Measurements from ENCODE around the gene FOXL2NB.

The FOXL2NB gene

GRCh38 chr3:138972941-138973340, 25.9 kb downstream of the FOXL2NB start:
- H3K27me3 ChIP-seq (replicated peaks in 2 of 5; ENCODE audit: control insufficient read depth in 4 of 5, insufficient read depth in 5 of 5, low read length in 4 of 5): peaks cover 0 to 5% (median 0%) of the 10 kb centered on the region in 5 experiments
- no peak overlapping the region for H3K27ac ChIP-seq (ENCODE audit: insufficient read depth in 1 of 2, low read depth in 1 of 2, low read length in 2 of 2, poor library complexity in 1 of 2, severe bottlenecking in 2 of 2)
- CTCF ChIA-PET: interaction anchor here (0.8 to 3.0 kb wide), 3 partner anchors 12 to 50 kb away, joined by 3 to 6 read pairs (median 3); no protein-coding TSS in a partner anchor
- H3K9me3 ChIP-seq (ENCODE audit: control extremely low read depth in 1 of 5, control insufficient read depth in 4 of 5, insufficient read depth in 2 of 5, low read depth in 1 of 5, low read length in 4 of 5): no peaks in the 10 kb centered on the region
- H3K36me3 ChIP-seq (ENCODE audit: control insufficient read depth in 4 of 4, insufficient read depth in 4 of 4, low read length in 3 of 4): no peaks in the 10 kb centered on the region
- no peak for DNase-seq
- H3K4me3 ChIP-seq (ENCODE audit: control insufficient read depth in 1 of 7, extremely low read depth in 1 of 7, insufficient read depth in 4 of 7, low read depth in 2 of 7, low read length in 6 of 7): no peak overlapping the region
- POLR2A ChIA-PET: no interaction called here
- peaks cover 0 to 7% (median 4%) of the 10 kb centered on the region in 4 experiments for H3K4me1 ChIP-seq (ENCODE audit: control extremely low read depth in 1 of 4, control insufficient read depth in 4 of 4, insufficient read depth in 4 of 4, low read length in 3 of 4)
- 100% methylated on average over 3 of the region's 5 CpGs for WGBS (ENCODE audit: insufficient coverage)

GRCh38 chr3:138974462-138974861, 27.4 kb downstream of the FOXL2NB start:
- Histone ChIP-seq H3K4me3 (ENCODE audit: control insufficient read depth in 1 of 7, extremely low read depth in 1 of 7, insufficient read depth in 4 of 7, low read depth in 2 of 7, low read length in 6 of 7) (no peak overlapping the region), H3K27ac (ENCODE audit: insufficient read depth in 1 of 2, low read depth in 1 of 2, low read length in 2 of 2, poor library complexity in 1 of 2, severe bottlenecking in 2 of 2) (no peak overlapping the region), H3K4me1 (ENCODE audit: control extremely low read depth in 1 of 4, control insufficient read depth in 4 of 4, insufficient read depth in 4 of 4, low read length in 3 of 4) (peaks cover 0 to 7% (median 4%) of the 10 kb centered on the region in 4 experiments), H3K9me3 (ENCODE audit: control extremely low read depth in 1 of 5, control insufficient read depth in 4 of 5, insufficient read depth in 2 of 5, low read depth in 1 of 5, low read length in 4 of 5) (no peaks in the 10 kb centered on the region), H3K27me3 (replicated peaks in 2 of 5; ENCODE audit: control insufficient read depth in 4 of 5, insufficient read depth in 5 of 5, low read length in 4 of 5) (peaks cover 0 to 3% (median 0%) of the 10 kb centered on the region in 5 experiments), H3K36me3 (ENCODE audit: control insufficient read depth in 4 of 4, insufficient read depth in 4 of 4, low read length in 3 of 4) (no peaks in the 10 kb centered on the region)
- CTCF ChIA-PET: interaction anchor here (0.7 to 3.0 kb wide), 4 partner anchors 9 to 516 kb away, joined by 3 to 6 read pairs (median 3); no protein-coding TSS in a partner anchor
- peak; percentile 39 to 77 (median 75) for DNase-seq
- WGBS (ENCODE audit: insufficient coverage): 64% methylated on average over 3 of the region's 5 CpGs
- POLR2A ChIA-PET: no interaction called here

- no peak overlapping the region for H3K4me3 ChIP-seq (ENCODE audit: control insufficient read depth in 1 of 7, extremely low read depth in 1 of 7, insufficient read depth in 4 of 7, low read depth in 2 of 7, low read length in 6 of 7)
- ChIA-PET CTCF (interaction anchor here (0.8 to 1.1 kb wide), 2 partner anchors 10 to 40 kb away, joined by 3 read pairs; no protein-coding TSS in a partner anchor), POLR2A (no interaction called here)
- no peak overlapping the region for H3K27ac ChIP-seq (ENCODE audit: insufficient read depth in 1 of 2, low read depth in 1 of 2, low read length in 2 of 2, poor library complexity in 1 of 2, severe bottlenecking in 2 of 2)
- peaks cover 0 to 7% (median 4%) of the 10 kb centered on the region in 4 experiments for H3K4me1 ChIP-seq (ENCODE audit: control extremely low read depth in 1 of 4, control insufficient read depth in 4 of 4, insufficient read depth in 4 of 4, low read length in 3 of 4)
- no peaks in the 10 kb centered on the region for H3K9me3 ChIP-seq (ENCODE audit: control extremely low read depth in 1 of 5, control insufficient read depth in 4 of 5, insufficient read depth in 2 of 5, low read depth in 1 of 5, low read length in 4 of 5)
- H3K27me3 ChIP-seq (replicated peaks in 2 of 5; ENCODE audit: control insufficient read depth in 4 of 5, insufficient read depth in 5 of 5, low read length in 4 of 5): peaks cover 0 to 3% (median 0%) of the 10 kb centered on the region in 5 experiments
- WGBS (ENCODE audit: insufficient coverage): 98% methylated on average over 6 of the region's 8 CpGs
- H3K36me3 ChIP-seq (ENCODE audit: control insufficient read depth in 4 of 4, insufficient read depth in 4 of 4, low read length in 3 of 4): no peaks in the 10 kb centered on the region
- no peak for DNase-seq
Measured at GRCh38 chr3:138975351-138975750, 28.3 kb downstream of the FOXL2NB start.

GRCh38 chr3:138976047-138976446, 29.0 kb downstream of the FOXL2NB start:
- Histone ChIP-seq H3K4me1 (ENCODE audit: control extremely low read depth in 1 of 4, control insufficient read depth in 4 of 4, insufficient read depth in 4 of 4, low read length in 3 of 4) (peaks cover 0 to 7% (median 4%) of the 10 kb centered on the region in 4 experiments), H3K4me3 (ENCODE audit: control insufficient read depth in 1 of 7, extremely low read depth in 1 of 7, insufficient read depth in 4 of 7, low read depth in 2 of 7, low read length in 6 of 7) (no peak overlapping the region), H3K9me3 (ENCODE audit: control extremely low read depth in 1 of 5, control insufficient read depth in 4 of 5, insufficient read depth in 2 of 5, low read depth in 1 of 5, low read length in 4 of 5) (no peaks in the 10 kb centered on the region), H3K27ac (ENCODE audit: insufficient read depth in 1 of 2, low read depth in 1 of 2, low read length in 2 of 2, poor library complexity in 1 of 2, severe bottlenecking in 2 of 2) (no peak overlapping the region), H3K27me3 (replicated peaks in 2 of 5; ENCODE audit: control insufficient read depth in 4 of 5, insufficient read depth in 5 of 5, low read length in 4 of 5) (no peaks in the 10 kb centered on the region), H3K36me3 (ENCODE audit: control insufficient read depth in 4 of 4, insufficient read depth in 4 of 4, low read length in 3 of 4) (no peaks in the 10 kb centered on the region)
- ChIA-PET CTCF (interaction anchor here (0.6 to 6.5 kb wide), 2 partner anchors 36 to 927 kb away, joined by 3 to 44 read pairs; no protein-coding TSS in a partner anchor), POLR2A (no interaction called here)
- no peak for DNase-seq

GRCh38 chr3:138984816-138985215, 37.8 kb downstream of the FOXL2NB start:
- POLR2A ChIA-PET: no interaction called here
- CTCF ChIA-PET: interaction anchor here (1.4 kb wide), 1 partner anchor 51 kb away, joined by 4 read pairs; no protein-coding TSS in a partner anchor
- Histone ChIP-seq H3K36me3 (ENCODE audit: control insufficient read depth in 4 of 4, insufficient read depth in 4 of 4, low read length in 3 of 4) (no peaks in the 10 kb centered on the region), H3K27me3 (replicated peaks in 2 of 5; ENCODE audit: control insufficient read depth in 4 of 5, insufficient read depth in 5 of 5, low read length in 4 of 5) (peaks cover 0 to 11% (median 2%) of the 10 kb centered on the region in 5 experiments), H3K4me1 (ENCODE audit: control extremely low read depth in 1 of 4, control insufficient read depth in 4 of 4, insufficient read depth in 4 of 4, low read length in 3 of 4) (no peaks in the 10 kb centered on the region), H3K4me3 (ENCODE audit: control insufficient read depth in 1 of 7, extremely low read depth in 1 of 7, insufficient read depth in 4 of 7, low read depth in 2 of 7, low read length in 6 of 7) (no peak overlapping the region), H3K27ac (ENCODE audit: insufficient read depth in 1 of 2, low read depth in 1 of 2, low read length in 2 of 2, poor library complexity in 1 of 2, severe bottlenecking in 2 of 2) (no peak overlapping the region), H3K9me3 (ENCODE audit: control extremely low read depth in 1 of 5, control insufficient read depth in 4 of 5, insufficient read depth in 2 of 5, low read depth in 1 of 5, low read length in 4 of 5) (no peaks in the 10 kb centered on the region)
- no CpG with 5 or more reads among the region's 3 CpGs for WGBS (ENCODE audit: insufficient coverage)
- no peak for DNase-seq

- Histone ChIP-seq H3K27ac (ENCODE audit: insufficient read depth in 1 of 2, low read depth in 1 of 2, low read length in 2 of 2, poor library complexity in 1 of 2, severe bottlenecking in 2 of 2) (no peak overlapping the region), H3K9me3 (ENCODE audit: control extremely low read depth in 1 of 5, control insufficient read depth in 4 of 5, insufficient read depth in 2 of 5, low read depth in 1 of 5, low read length in 4 of 5) (no peaks in the 10 kb centered on the region), H3K27me3 (replicated peaks in 2 of 5; ENCODE audit: control insufficient read depth in 4 of 5, insufficient read depth in 5 of 5, low read length in 4 of 5) (peaks cover 0 to 11% (median 2%) of the 10 kb centered on the region in 5 experiments), H3K4me1 (ENCODE audit: control extremely low read depth in 1 of 4, control insufficient read depth in 4 of 4, insufficient read depth in 4 of 4, low read length in 3 of 4) (no peaks in the 10 kb centered on the region), H3K36me3 (ENCODE audit: control insufficient read depth in 4 of 4, insufficient read depth in 4 of 4, low read length in 3 of 4) (no peaks in the 10 kb centered on the region), H3K4me3 (ENCODE audit: control insufficient read depth in 1 of 7, extremely low read depth in 1 of 7, insufficient read depth in 4 of 7, low read depth in 2 of 7, low read length in 6 of 7) (no peak overlapping the region)
- ChIA-PET POLR2A (no interaction called here), CTCF (interaction anchor here (1.4 kb wide), 1 partner anchor 52 kb away, joined by 4 read pairs; no protein-coding TSS in a partner anchor)
- WGBS (ENCODE audit: insufficient coverage): 89% methylated on average over 4 of the region's 4 CpGs
- no peak for DNase-seq
Measured at GRCh38 chr3:138985932-138986331, 38.9 kb downstream of the FOXL2NB start.

GRCh38 chr3:138987181-138987580, 40.2 kb downstream of the FOXL2NB start:
- CTCF ChIA-PET: no interaction called here

More at GRCh38 chr3:138987181-138987580, 40.2 kb downstream of the FOXL2NB start:
- H3K4me3 ChIP-seq (ENCODE audit: control insufficient read depth in 1 of 7, extremely low read depth in 1 of 7, insufficient read depth in 4 of 7, low read depth in 2 of 7, low read length in 6 of 7): no peak overlapping the region
- H3K27me3 ChIP-seq (replicated peaks in 2 of 5; ENCODE audit: control insufficient read depth in 4 of 5, insufficient read depth in 5 of 5, low read length in 4 of 5): peaks cover 0 to 11% (median 2%) of the 10 kb centered on the region in 5 experiments
- POLR2A ChIA-PET: no interaction called here
- H3K27ac ChIP-seq (ENCODE audit: insufficient read depth in 1 of 2, low read depth in 1 of 2, low read length in 2 of 2, poor library complexity in 1 of 2, severe bottlenecking in 2 of 2): no peak overlapping the region
- DNase-seq: no peak
- H3K4me1 ChIP-seq (ENCODE audit: control extremely low read depth in 1 of 4, control insufficient read depth in 4 of 4, insufficient read depth in 4 of 4, low read length in 3 of 4): no peaks in the 10 kb centered on the region
- H3K36me3 ChIP-seq (ENCODE audit: control insufficient read depth in 4 of 4, insufficient read depth in 4 of 4, low read length in 3 of 4): no peaks in the 10 kb centered on the region
- no CpG with 5 or more reads among the region's 2 CpGs for WGBS (ENCODE audit: insufficient coverage)
- no peaks in the 10 kb centered on the region for H3K9me3 ChIP-seq (ENCODE audit: control extremely low read depth in 1 of 5, control insufficient read depth in 4 of 5, insufficient read depth in 2 of 5, low read depth in 1 of 5, low read length in 4 of 5)

All from common myeloid progenitor, CD34-positive (primary cell).